NCI-H2107 (cell line): Measurements from ENCODE around the gene GNPTG.

Experiments
- DNase-seq: peaks from one replicate; lab custom pipeline; 2025; lab: John Stamatoyannopoulos, UW

GNPTG gene

GRCh38 chr16:1371054-1371978 is 19.6 kb downstream of the GNPTG start:
- no peak for DNase-seq

DNA sequence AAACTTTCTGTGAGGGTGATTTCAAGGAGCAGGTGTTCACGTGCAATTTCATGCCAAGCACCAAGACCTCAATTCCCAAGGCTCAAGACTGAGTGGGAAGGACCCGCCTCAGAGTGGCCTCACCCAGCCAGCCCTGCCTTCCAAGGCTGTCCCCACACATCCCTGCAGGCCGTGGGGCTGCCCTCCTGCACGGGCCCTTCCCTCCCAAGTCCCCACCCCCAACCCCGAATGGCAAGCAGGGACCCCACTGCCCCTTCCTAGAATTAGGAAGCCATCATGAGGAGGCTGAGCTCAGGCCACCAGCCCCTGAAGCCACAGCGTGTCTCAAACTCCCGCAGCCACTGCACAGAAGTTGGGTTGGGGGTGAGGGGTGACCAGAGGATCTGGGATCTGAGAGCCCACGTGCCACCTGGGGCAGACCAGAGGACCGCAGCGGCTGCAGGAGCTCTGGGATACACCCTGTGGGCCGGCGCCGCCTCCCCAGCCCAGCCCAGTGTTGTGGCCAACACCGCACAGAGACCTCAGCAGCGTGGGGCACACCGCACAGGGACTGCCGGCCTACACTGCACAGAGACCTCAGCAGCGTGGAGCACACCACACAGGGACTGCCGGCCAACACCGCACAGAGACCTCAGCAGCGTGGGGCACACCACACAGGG is 20.7 kb downstream of the GNPTG start:
- no peak for DNase-seq

- DNase-seq: no peak
Measured at GRCh38 chr16:1374418-1375297, 22.9 kb downstream of the GNPTG start.

GRCh38 chr16:1375298-1375640 is 23.5 kb downstream of the GNPTG start:
- DNase-seq: no peak

DNA sequence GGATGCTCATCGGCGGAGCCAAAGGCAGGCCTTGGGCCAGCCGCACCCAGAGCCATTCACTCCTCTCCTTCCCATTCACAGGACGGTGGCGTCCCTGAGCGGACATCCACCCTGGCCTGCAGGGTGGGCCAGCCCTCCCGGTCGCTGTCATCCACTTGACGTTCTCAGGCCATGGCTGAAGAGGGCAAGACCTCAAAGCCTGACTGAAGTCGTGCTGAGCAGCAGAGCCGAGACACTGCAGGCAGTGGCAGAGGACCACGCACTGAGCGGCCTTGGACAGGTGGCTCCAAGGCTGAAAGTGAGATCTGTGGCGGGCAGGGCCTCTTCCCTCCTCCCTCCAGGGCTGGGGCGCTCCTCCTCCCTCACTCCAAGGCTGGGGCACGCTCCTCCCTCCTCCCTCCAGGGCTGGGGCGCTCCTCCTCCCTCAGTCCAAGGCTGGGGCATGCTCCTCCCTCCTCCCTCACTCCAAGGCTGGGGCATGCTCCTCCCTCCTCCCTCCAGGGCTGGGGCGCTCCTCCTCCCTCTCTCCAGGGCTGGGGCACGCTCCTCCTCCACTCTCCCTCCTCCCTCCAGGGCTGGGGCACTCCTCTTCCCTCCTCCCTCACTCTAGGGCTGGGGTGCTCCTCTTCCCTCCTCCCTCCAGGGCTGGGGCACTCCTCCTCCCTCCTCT is 24.1 kb downstream of the GNPTG start:
- DNase-seq: no peak

- DNase-seq: no peak
Measured at GRCh38 chr16:1377406-1378010, 25.8 kb downstream of the GNPTG start.

DNA sequence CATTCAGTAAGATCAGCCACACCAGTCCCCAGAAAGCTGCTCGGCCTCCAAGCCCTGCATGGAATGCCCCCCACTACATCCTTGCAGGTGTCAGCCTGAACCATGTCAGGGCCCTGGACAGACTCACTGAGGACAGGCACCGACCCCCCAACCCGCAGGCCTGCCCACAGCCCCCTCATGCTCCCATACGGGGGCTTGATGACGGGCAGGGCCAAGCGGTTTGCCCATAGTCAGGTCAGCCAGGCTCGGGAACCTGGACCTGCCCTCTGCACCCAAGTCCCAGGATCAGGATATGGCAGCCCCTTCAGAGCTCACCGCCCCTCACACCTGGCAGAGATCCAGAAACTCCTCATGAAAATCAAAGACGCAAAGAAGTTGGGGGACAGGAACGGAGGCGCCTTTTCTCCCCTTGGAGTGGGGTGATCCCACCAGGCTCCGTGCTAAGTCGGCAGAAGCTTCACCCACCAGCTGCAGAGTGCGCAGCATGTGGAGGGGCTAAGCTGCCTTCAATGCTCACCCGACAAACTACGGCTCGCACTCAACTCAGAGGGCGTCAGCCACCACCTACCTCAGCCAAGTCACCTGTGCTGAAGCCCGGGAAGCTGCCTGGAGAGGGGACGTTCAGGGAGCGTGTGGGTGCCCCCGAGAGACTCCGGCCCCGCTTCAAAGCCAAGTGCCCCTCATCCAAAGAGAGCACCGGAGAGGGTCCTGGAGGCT is 26.5 kb downstream of the GNPTG start:
- no peak for DNase-seq

GRCh38 chr16:1378804-1379303 is 27.1 kb downstream of the GNPTG start:
- no peak for DNase-seq

- DNase-seq: peak; percentile 38
Measured at GRCh38 chr16:1379304-1380076, 27.8 kb downstream of the GNPTG start.

GRCh38 chr16:1380195-1380594 is 28.5 kb downstream of the GNPTG start:
- no peak for DNase-seq

- no peak for DNase-seq
Measured at GRCh38 chr16:1381612-1382406, 30.1 kb downstream of the GNPTG start.

DNA sequence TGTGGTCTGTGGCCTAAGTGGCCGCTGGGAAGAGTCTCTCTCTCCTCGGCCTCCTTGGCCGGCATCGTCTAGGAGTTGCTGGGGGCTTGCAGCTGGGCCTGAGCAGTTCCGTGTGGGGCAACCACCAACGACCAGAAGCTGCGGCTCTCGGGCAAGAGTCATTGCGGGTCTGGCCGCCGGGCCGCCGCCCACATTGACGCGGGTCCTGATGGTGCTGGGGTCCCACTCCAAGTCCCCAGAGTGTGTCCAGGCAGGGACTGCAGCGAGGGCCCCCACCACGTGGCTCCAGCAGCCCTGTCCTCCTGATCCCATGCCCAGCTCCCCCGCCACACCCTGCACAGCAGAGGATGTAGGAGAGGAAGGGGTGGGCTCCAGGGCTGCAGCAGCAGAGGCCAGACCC is 31.8 kb downstream of the GNPTG start:
- DNase-seq: no peak

GRCh38 chr16:1385232-1385631 is 33.5 kb downstream of the GNPTG start:
- no peak for DNase-seq

DNA sequence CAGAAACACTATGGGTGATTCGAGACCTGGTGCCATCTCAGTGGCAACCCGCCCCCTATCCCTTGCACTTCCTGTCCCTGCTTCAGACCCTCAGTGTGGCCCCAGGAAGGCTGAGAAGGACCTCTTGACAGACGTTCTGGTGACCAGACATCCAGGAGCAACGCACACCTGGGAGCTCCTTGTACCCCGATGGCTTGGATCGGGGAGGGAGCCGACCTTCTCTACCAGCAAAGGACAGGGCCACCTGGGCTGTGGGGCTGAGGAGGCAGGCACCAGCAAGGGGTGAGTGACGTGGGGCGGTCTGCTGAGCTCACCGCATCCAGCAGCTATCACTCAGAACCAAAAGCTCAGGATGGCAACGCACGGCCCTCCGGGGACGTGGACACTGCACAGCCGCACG is 35.6 kb downstream of the GNPTG start:
- DNase-seq: no peak

GRCh38 chr16:1389762-1390161 is 38.0 kb downstream of the GNPTG start:
- no peak for DNase-seq

- DNase-seq: no peak
Measured at GRCh38 chr16:1390239-1390779, 38.6 kb downstream of the GNPTG start.

- no peak for DNase-seq
Measured at GRCh38 chr16:1392826-1393225, 41.1 kb downstream of the GNPTG start.

GRCh38 chr16:1393613-1394176 is 42.0 kb downstream of the GNPTG start:
- no peak for DNase-seq
